OCI-M2 (cell line): ENCODE measurements around the gene GATA3.
"Not testable (repeated sequence)": the region's sequence is repeated elsewhere in the genome, so short reads cannot be mapped to it uniquely, and the experiment has no call there.

Source experiments
- DNase-seq: peaks from one replicate; lab custom pipeline; 2025; ENCODE audit not compliant: unreplicated experiment; lab: John Stamatoyannopoulos, UW

The GATA3 gene

GRCh38 chr10:8054494-8055407 lies at the start of gene GATA3:
Gene GATA3 (plus strand): TSS chr10:8054688. CDS start chr10:8055656, 968 bp downstream.
- DNase-seq: no peak

- no peak for DNase-seq
Observed at GRCh38 chr10:8006274-8006999, 48.1 kb upstream of the GATA3 start.

- no peak for DNase-seq
Observed at GRCh38 chr10:8009031-8009430, 45.5 kb upstream of the GATA3 start.

GRCh38 chr10:8013006-8013405 lies 41.5 kb upstream of the GATA3 start:
- no peak for DNase-seq

- DNase-seq: no peak
Observed at GRCh38 chr10:8013619-8014018, 40.9 kb upstream of the GATA3 start.

- DNase-seq: no peak
Observed at GRCh38 chr10:8014649-8015048, 39.8 kb upstream of the GATA3 start.

- DNase-seq: no peak
Observed at GRCh38 chr10:8017277-8017676, 37.2 kb upstream of the GATA3 start.

- no peak for DNase-seq
Observed at GRCh38 chr10:8023321-8023720, 31.2 kb upstream of the GATA3 start.

GRCh38 chr10:8023851-8024250 lies 30.6 kb upstream of the GATA3 start:
- DNase-seq: no peak

GRCh38 chr10:8026349-8027259 lies 27.9 kb upstream of the GATA3 start:
- no peak for DNase-seq

GRCh38 chr10:8031211-8031610 lies 23.3 kb upstream of the GATA3 start:
- DNase-seq: not testable (repeated sequence)

- DNase-seq: no peak
Observed at GRCh38 chr10:8032558-8032957, 21.9 kb upstream of the GATA3 start.

GRCh38 chr10:8033812-8034465 lies 20.5 kb upstream of the GATA3 start:
- no peak for DNase-seq

GRCh38 chr10:8034466-8035005 lies 20.0 kb upstream of the GATA3 start:
- DNase-seq: no peak

GRCh38 chr10:8035006-8035640 lies 19.4 kb upstream of the GATA3 start:
- no peak for DNase-seq

- DNase-seq: no peak
Observed at GRCh38 chr10:8035641-8036470, 18.6 kb upstream of the GATA3 start.

- no peak for DNase-seq
Observed at GRCh38 chr10:8036506-8037198, 17.8 kb upstream of the GATA3 start.

GRCh38 chr10:8037199-8037801 lies 17.2 kb upstream of the GATA3 start:
- DNase-seq: no peak
